HepG2 (cell line): Measurements from ENCODE around the gene CDSN. TPM values are rescaled to one million over a fixed set of nuclear protein-coding genes. Genes with fewer than 3 reads are reported as not detected.
A peak's percentile ranks its signal among the peaks of the same experiment; 100 is the strongest.

ENCODE experiments used
- FOXO4 ChIP-seq: sonication (generic); formaldehyde crosslinking; conservative IDR thresholded peaks from 2 replicates; pipeline ENCODE4 v1.8.1; 2023; ENCODE audit warnings: missing genetic modification reagents
- FUBP1 ChIP-seq: sonication (generic); formaldehyde crosslinking; IDR thresholded peaks from 2 replicates; pipeline ENCODE4 v1.5.1; 2020; ENCODE audit warnings: missing genetic modification reagents, mild to moderate bottlenecking, borderline replicate concordance
- GTF3A ChIP-seq: sonication (generic); formaldehyde crosslinking; conservative IDR thresholded peaks from 2 replicates; pipeline ENCODE4 v1.4.0; 2020; ENCODE audit warnings: mild to moderate bottlenecking, missing genetic modification reagents
- HNRNPLL ChIP-seq: fragments of 200-400 bp; formaldehyde crosslinking; IDR thresholded peaks from 2 replicates; pipeline ENCODE4 v1.6.1; 2017; ENCODE audit warnings: mild to moderate bottlenecking, low read depth, low read length; ENCODE audit not compliant: poor library complexity, severe bottlenecking
- HOXA7 ChIP-seq: sonication (generic); formaldehyde crosslinking; IDR thresholded peaks from 2 replicates; pipeline ENCODE4 v1.8.1; 2022; ENCODE audit warnings: mild to moderate bottlenecking, missing genetic modification reagents, moderate library complexity
- KLF11 ChIP-seq: IDR thresholded peaks from 2 replicates; pipeline ENCODE4 v1.6.1; 2016; ENCODE audit warnings: missing compliant biosample characterization
- MTF1 ChIP-seq: sonication (generic); formaldehyde crosslinking; IDR thresholded peaks from 2 replicates; pipeline ENCODE4 v1.5.0; 2020; ENCODE audit warnings: missing genetic modification reagents
- MYC ChIP-seq: sonication (generic); formaldehyde crosslinking; IDR thresholded peaks from 2 replicates; pipeline ENCODE4 v1.9.0; 2021; ENCODE audit warnings: missing genetic modification reagents, borderline replicate concordance
- SKIL ChIP-seq: sonication (generic); formaldehyde crosslinking; IDR thresholded peaks from 2 replicates; pipeline ENCODE4 v1.8.0; 2022; ENCODE audit warnings: missing genetic modification reagents, mild to moderate bottlenecking, moderate library complexity, borderline replicate concordance
- TARDBP ChIP-seq: sonication (generic); formaldehyde crosslinking; IDR thresholded peaks from 2 replicates; pipeline ENCODE4 v1.8.0; 2022; ENCODE audit warnings: mild to moderate bottlenecking, missing genetic modification reagents
- TCF7 ChIP-seq: sonication (generic); IDR thresholded peaks from 2 replicates; pipeline ENCODE4 v1.6.1; 2016; ENCODE audit warnings: antibody characterized with exemption, low read depth
- TCF7L2 ChIP-seq: IDR thresholded peaks from 2 replicates; pipeline ENCODE4 v1.6.1; 2011; ENCODE audit warnings: mild to moderate bottlenecking, low read depth, low read length, moderate library complexity
- ZBTB43 ChIP-seq: sonication (generic); formaldehyde crosslinking; conservative IDR thresholded peaks from 2 replicates; pipeline ENCODE4 v1.4.0; 2020; ENCODE audit warnings: missing genetic modification reagents
- ZNF280D ChIP-seq: sonication (generic); formaldehyde crosslinking; IDR thresholded peaks from 2 replicates; pipeline ENCODE4 v1.5.1; 2020; ENCODE audit warnings: mild to moderate bottlenecking, missing genetic modification reagents
- ZNF30 ChIP-seq: sonication (generic); formaldehyde crosslinking; IDR thresholded peaks from 2 replicates; pipeline ENCODE4 v1.5.0; 2020; ENCODE audit warnings: mild to moderate bottlenecking, missing genetic modification reagents
- ZNF329 ChIP-seq: sonication (generic); formaldehyde crosslinking; IDR thresholded peaks from 2 replicates; pipeline ENCODE4 v1.9.0; 2021; ENCODE audit warnings: low read depth, mild to moderate bottlenecking, missing genetic modification reagents
- ZNF547 ChIP-seq: sonication (generic); formaldehyde crosslinking; IDR thresholded peaks from 2 replicates; pipeline ENCODE4 v1.5.1; 2020; ENCODE audit warnings: mild to moderate bottlenecking, missing genetic modification reagents
- ZNF891 ChIP-seq: sonication (generic); formaldehyde crosslinking; IDR thresholded peaks from 2 replicates; pipeline ENCODE4 v1.5.0; 2020; ENCODE audit warnings: mild to moderate bottlenecking, missing genetic modification reagents
- polyA plus RNA-seq, 8 experiments: library from polyadenylated mRNA; depleted of rRNA in 3 of 8; stranded (reverse) in 7 of 8; unstranded in 1 of 8; fragments of >200 nt; fragmentation: Illumina TruSeq in 4 of 8; extraction: Trizol in 4 of 8; gene quantifications; 2 replicates each; pipeline versions ENCODE4 v1.2.1 to v1.2.3, GENCODE V29; 2011 to 2016; ENCODE audit warnings: low read depth in 4 of 8, missing spikeins in 1 of 8, mixed read lengths in 1 of 8; ENCODE audit not compliant: insufficient read depth in 1 of 8
- total RNA-seq, 5 experiments: library from RNA; depleted of rRNA; stranded (reverse); fragments of >200 nt; fragmentation: Illumina TruSeq; extraction: Trizol; gene quantifications; 2 replicates each; pipeline ENCODE4 v1.2.3, GENCODE V29; 2016; ENCODE audit warnings: low read depth in 1 of 5

The CDSN gene
- total and polyA plus RNA-seq, 2 of the 13 experiments (the other 11 are each of a cell fraction or from before 2014, with no cell fraction given) = not detected

GRCh38 chr6:31158863-31159855 lies 38.9 kb upstream of the CDSN start (continued):
- TF ChIP-seq SKIL (CRISPR knock-in tag) (no peak), ZNF891 (peak; percentile 12), TCF7L2 (no peak), MTF1 (CRISPR knock-in tag) (no peak), ZNF329 (CRISPR knock-in tag) (0 out of 2 replicates have a peak, but pooled peaks have one; percentile 56), GTF3A (CRISPR knock-in tag) (no peak), FOXO4 (0 out of 2 replicates have a peak, but pooled peaks have one; percentile 43), ZNF280D (CRISPR knock-in tag) (no peak), FUBP1 (CRISPR knock-in tag) (no peak), ZBTB43 (CRISPR knock-in tag) (0 out of 2 replicates have a peak, but pooled peaks have one; percentile 33), HNRNPLL (peak; percentile 57), TARDBP (CRISPR knock-in tag) (0 out of 2 replicates have a peak, but pooled peaks have one; percentile 39), TCF7 (no peak), ZNF30 (peak; percentile 66; the same call in 1 of the 2 replicates), ZNF547 (no peak), KLF11 (CRISPR knock-in tag) (no peak), MYC (peak; percentile 47), HOXA7 (CRISPR knock-in tag) (0 out of 2 replicates have a peak, but pooled peaks have one; percentile 23)
